NCI-H146 treated with DMSO at 0.1 percent for 48 hours (cell line): ENCODE results near the gene ZDHHC11.

Experiments
- DNase-seq: peaks from one replicate; lab custom pipeline; 2025; ENCODE audit not compliant: unreplicated experiment; lab: John Stamatoyannopoulos, UW

The ZDHHC11 gene

GRCh38 chr5:850511-851006 is at the start of gene ZDHHC11:
Gene ZDHHC11 (minus strand): TSS chr5:850986. CDS start chr5:850602, 384 bp downstream.
- DNase-seq: peak; percentile 57

GRCh38 chr5:893711-894110 is 42.9 kb upstream of the ZDHHC11 start:
- peak; percentile 22 for DNase-seq

- DNase-seq: no peak
Measured at GRCh38 chr5:893137-893506, 42.3 kb upstream of the ZDHHC11 start.

GRCh38 chr5:892394-893136 is 41.8 kb upstream of the ZDHHC11 start, which contains the start of the genes BRD9 and TRIP13:
Gene BRD9 (minus strand): TSS chr5:892801. CDS start chr5:892657, 144 bp downstream.
Gene TRIP13 (plus strand): TSS chr5:892884. CDS start chr5:892999, 115 bp downstream.
- DNase-seq: peak; percentile 6

DNA sequence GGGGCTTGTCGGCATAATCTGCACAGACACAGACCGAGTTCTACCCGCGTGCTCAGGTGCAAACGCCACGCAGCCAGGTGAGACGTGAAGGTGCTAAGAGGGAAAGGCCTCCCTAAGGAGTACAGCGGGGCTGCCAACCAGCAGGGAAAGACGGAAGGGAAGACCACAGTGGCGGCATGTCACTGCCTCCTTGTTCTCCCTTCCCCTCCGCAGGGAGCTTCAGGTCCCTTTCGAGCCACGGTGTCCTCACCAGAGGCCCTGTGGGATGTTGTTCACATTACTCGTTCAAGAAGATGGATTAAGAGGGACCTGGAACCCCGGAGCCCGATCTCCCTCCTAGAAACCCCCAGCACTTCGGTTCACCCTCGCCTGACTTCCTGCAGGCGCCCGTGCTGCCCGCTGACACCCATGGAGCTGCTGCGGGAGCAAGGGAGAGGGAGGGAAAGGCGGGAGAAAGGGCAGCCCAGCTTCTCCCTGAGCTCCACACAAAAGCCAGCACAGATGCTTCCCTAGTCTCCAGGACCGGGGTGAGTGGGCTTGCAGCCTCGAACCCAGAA is 41.1 kb upstream of the ZDHHC11 start:
- peak; percentile 25 for DNase-seq

- no peak for DNase-seq
Measured at GRCh38 chr5:891117-891836, 40.5 kb upstream of the ZDHHC11 start.

DNA sequence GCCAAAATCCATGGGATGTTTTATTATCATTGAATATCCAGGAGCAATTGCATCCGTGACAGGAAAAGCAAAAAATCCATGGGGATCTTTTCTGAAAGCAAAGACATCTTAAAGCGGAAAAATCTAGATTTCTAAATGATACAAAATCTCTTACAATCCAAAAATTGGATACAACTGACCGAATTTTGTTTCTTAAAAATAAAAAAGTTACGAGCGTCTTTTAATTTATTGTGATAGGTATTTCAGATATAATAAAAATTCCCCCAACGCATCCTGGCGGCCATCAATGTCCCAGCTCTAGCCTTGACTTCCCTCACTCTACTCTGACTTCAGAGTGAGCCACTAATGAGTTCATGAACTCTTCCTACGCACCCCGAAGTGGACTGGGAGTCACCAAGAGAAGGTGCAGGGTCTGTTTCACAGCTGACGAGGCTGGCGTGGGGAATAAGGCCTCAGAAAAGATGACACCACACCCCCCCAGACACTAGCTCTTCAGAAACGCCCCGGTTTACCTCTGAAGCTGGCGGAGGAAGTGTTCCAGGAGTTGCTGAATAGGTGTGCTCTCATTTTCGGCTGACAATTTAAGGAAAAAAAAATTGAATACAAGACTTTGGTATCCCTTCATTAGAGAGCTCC is 38.4 kb upstream of the ZDHHC11 start:
- no peak for DNase-seq

DNA sequence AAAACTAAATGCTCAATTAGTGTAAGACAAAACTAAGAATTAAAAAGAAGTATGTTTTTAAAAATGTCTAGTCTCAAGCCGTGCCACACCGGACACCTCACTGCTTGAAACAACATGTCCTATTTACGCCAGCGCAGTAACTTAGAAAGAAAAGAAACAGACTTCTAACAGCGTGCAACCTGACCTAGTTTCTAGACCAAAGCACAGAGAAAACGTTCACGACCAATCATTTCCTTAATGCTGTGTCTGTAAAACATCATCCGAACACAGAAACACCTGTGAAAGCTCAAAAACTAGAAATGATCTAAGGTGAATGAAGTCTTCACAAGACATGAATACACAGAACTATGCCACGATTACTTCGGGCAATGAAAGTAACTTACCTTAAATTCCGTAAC is 37.9 kb upstream of the ZDHHC11 start:
- DNase-seq: no peak

GRCh38 chr5:887947-888637 is 37.3 kb upstream of the ZDHHC11 start:
- DNase-seq: no peak

DNA sequence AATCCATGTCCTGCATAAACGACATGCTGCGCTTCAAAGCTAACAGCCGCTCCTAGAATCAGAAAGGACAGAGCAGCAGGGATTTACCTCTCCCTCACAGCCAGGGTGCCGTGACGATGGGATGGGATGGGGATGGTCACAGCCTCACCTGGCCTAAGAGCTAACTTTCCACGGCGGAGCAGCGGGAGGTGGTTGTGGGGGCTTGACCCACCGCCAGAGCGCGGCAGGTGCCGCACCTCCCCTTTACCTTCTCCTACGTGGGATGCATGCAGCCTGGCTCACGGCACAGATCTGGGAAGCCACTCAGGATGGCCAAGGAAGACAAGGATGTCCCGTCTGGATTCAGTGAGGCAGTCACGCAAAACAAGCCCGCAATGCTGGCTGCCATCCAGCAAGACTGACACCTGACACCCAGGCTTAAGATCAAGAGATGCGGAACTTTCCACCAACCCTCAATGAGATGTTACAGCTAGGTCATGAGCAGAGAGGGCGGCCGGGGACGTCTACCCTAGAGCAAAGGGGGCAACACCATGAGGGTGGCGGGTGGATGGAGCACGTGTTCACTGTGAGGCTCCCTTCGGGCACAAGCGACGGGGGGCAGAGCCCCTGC is 36.0 kb upstream of the ZDHHC11 start:
- DNase-seq: no peak

DNA sequence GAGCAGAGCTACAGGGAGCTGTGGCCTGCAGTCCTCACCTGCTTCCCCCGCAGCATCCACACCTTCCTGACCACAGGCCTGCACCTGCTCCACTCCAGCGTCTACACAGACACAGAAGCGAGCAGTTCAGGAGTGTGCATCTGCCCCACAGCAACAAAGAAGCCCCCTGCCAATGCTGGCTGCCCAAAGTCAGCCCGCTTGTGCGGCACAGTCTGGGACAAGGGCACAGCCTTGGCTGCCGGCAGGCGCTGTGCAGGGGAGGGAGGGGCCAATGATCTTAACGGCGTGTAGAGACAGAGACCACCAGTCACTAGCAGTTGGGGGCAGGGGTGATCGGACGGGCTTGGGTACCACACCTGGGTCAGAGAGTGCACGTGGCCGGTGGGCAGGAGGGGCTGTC is 35.2 kb upstream of the ZDHHC11 start:
- DNase-seq: no peak

DNA sequence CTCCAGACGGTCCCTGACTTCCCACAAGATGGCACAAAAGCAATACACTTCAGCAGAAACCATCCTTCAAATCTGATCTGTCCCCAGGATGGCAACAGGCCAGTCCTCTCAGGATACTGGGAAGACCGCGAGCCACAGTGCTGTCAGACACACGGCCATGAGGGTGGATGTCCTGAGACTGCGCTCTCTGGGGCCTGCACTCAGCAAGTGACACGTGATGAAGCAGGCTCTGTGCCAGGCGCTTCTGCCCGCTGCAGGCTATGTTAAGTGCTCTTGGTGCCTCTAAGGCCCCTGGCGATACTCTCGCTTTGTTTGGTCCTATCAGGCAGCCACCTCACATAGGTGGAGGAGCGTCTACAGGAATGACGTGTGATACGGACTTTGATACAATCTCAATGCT is 34.7 kb upstream of the ZDHHC11 start:
- DNase-seq: no peak

DNA sequence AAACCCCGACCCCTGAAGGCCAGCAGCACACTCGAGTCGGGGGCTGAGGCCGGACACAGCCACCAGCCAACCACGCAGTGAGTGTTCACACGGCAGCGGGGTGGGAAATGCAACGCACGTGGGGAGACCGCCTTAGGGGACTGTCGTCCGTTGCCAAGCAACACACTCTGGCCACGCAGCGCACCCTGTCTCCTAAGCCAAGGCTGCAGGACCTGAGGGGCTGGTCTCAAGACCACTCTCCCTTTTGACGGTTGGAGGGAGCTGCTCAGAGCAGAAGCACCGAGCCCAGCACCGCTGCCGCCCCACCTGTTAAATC is 34.3 kb upstream of the ZDHHC11 start:
- DNase-seq: no peak

- DNase-seq: no peak
Measured at GRCh38 chr5:884345-885126, 33.8 kb upstream of the ZDHHC11 start.

GRCh38 chr5:883475-884181 is 32.8 kb upstream of the ZDHHC11 start:
- DNase-seq: no peak

- no peak for DNase-seq
Measured at GRCh38 chr5:882253-883183, 31.7 kb upstream of the ZDHHC11 start.

DNA sequence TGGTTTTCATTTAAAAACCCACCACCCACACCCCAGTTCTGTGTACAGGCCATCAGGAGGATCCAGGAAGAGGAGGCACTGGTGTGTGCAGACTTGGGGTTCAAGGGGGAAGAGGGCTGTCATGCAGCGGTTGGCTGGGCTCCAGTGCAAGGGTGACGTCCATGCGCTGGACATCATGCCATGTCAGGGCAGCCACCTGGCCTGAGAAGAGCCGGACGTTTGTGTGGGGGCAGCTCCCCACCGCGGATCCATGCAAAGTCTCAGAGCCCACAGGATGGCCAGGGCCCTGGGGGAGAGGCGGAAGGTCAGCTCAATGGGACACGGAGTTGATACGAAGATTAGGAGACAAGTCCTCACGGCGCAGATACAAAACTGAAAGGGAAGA is 30.8 kb upstream of the ZDHHC11 start:
- DNase-seq: no peak
